A673 (cell line): ENCODE data around the gene FCHSD2. TPM values are rescaled to one million over a fixed set of nuclear protein-coding genes. Genes with fewer than 3 reads are reported as not detected.
"Not testable (repeated sequence)": the region's sequence is repeated elsewhere in the genome, so short reads cannot be mapped to it uniquely, and the experiment has no call there.

ENCODE experiments used
- BruUV-seq: library from RNA; stranded (reverse); fragments of 400-500 nt; replicated peaks from 2 replicates; lab custom pipeline; 2021; lab: Mats Ljungman, UMichigan
- CTCF ChIA-PET: fragments of 300-600 bp; sonication (Branson Sonifier 250); formaldehyde crosslinking; loops from one replicate; lab custom pipeline; 2022; ENCODE audit warnings: antibody characterized with exemption; lab: Charles Lee
- POLR2A ChIA-PET: fragments of 300-600 bp; sonication (Branson Sonifier 250); formaldehyde crosslinking; loops from one replicate; lab custom pipeline; 2022; ENCODE audit warnings: antibody characterized with exemption; ENCODE audit not compliant: low non-redundant PET; lab: Charles Lee
- DNase-seq: peaks from one replicate; pipeline ENCODE4 v3.0.0-alpha.2; 2015; ENCODE audit warnings: low spot score
- H3K27ac ChIP-seq: fragments of 200-600 bp; sonication (generic); 2 replicates; pipeline ENCODE4 v1.5.1; 2016; ENCODE audit warnings: mixed run types, low read depth, mild to moderate bottlenecking, mixed read lengths, antibody characterized with exemption, low read length; ENCODE audit not compliant: poor library complexity, severe bottlenecking
- H3K27me3 ChIP-seq: fragments of 200-600 bp; sonication (generic); replicated peaks from 2 replicates; pipeline ENCODE4 v1.6.1; 2017; ENCODE audit warnings: mixed run types, low read depth, mild to moderate bottlenecking, mixed read lengths, antibody characterized with exemption, low read length; ENCODE audit not compliant: insufficient read depth, poor library complexity
- H3K36me3 ChIP-seq: fragments of 200-600 bp; sonication (generic); 2 replicates; pipeline ENCODE4 v1.6.1; 2016; ENCODE audit warnings: mixed run types, mild to moderate bottlenecking, mixed read lengths, antibody characterized with exemption, low read length; ENCODE audit not compliant: insufficient read depth, poor library complexity, severe bottlenecking
- H3K4me1 ChIP-seq: fragments of 200-600 bp; sonication (generic); 2 replicates; pipeline ENCODE4 v1.6.1; 2017; ENCODE audit warnings: mixed run types, mild to moderate bottlenecking, mixed read lengths, antibody characterized with exemption, low read length; ENCODE audit not compliant: insufficient read depth, poor library complexity, severe bottlenecking
- H3K4me3 ChIP-seq: fragments of 200-600 bp; sonication (generic); 2 replicates; pipeline ENCODE4 v1.5.1; 2016; ENCODE audit warnings: low read depth, mixed run types, mild to moderate bottlenecking, mixed read lengths, low read length; ENCODE audit not compliant: poor library complexity, severe bottlenecking
- H3K9me3 ChIP-seq: fragments of 200-600 bp; sonication (generic); 2 replicates; pipeline ENCODE4 v1.6.1; 2016; ENCODE audit warnings: mixed run types, low read depth, mild to moderate bottlenecking, mixed read lengths, antibody characterized with exemption, low read length; ENCODE audit not compliant: poor library complexity, severe bottlenecking
- EZH2 ChIP-seq: fragments of 200-600 bp; sonication (generic); IDR thresholded peaks from 2 replicates; pipeline ENCODE4 v1.6.1; 2017; ENCODE audit warnings: borderline replicate concordance, low read depth, mild to moderate bottlenecking, mixed read lengths, antibody characterized with exemption, low read length; ENCODE audit not compliant: poor library complexity, severe bottlenecking
- intact Hi-C: fragments of 100-400 bp; cut with micrococcal nuclease; formaldehyde crosslinking; loops from one replicate; pipeline ENCODE4 v1.10.0; 2022; ENCODE audit not compliant: unreplicated experiment
- total RNA-seq: library from RNA; stranded (reverse); gene quantifications from 2 replicates; pipeline ENCODE4 v1.2.3, GENCODE V29; 2021
- TF ChIP-seq, protein P1 (sequence below): fragments of 300-800, 200-600 bp; sonication (generic); conservative IDR thresholded peaks from 2 replicates; pipeline ENCODE4 v1.5.1; 2017; ENCODE audit warnings: low read depth, mild to moderate bottlenecking, antibody characterized with exemption, low read length, moderate library complexity, mixed read lengths

Gene FCHSD2
- total RNA-seq, 1 experiment from 2014 or later = 44.7 TPM

DNA sequence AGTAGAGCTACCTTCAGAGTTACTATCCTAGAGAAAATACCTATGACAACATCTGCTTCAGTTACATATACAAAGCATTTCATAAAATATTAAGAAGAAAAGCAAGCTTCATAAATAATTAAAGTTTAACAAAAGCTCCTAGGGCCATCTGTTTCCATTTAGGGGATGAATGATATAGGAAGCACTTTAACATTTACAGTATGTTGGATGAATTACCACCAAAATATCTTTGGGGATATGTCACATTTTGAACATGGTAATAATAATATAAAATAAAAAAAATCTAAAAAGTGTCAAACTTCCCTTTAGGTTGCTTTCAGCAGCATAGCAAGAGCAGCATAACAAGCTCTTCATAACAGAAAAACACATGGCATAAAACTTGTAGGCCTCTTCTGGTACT is 223.3 kb downstream of the FCHSD2 start:
- POLR2A ChIA-PET = no interaction called here
- no peak for DNase-seq
- Histone ChIP-seq H3K27ac (no peak overlapping the region), H3K9me3 (no peaks in the 10 kb centered on the region), H3K36me3 (no peaks in the 10 kb centered on the region), H3K27me3 (no peaks in the 10 kb centered on the region), H3K4me3 (no peak overlapping the region), H3K4me1 (peaks cover 6% of the 10 kb centered on the region)
- no TSS peak for BruUV-seq
- no peak for TF ChIP-seq EZH2
- intact Hi-C loops = no loop called here
- CTCF ChIA-PET = no interaction called here

DNA sequence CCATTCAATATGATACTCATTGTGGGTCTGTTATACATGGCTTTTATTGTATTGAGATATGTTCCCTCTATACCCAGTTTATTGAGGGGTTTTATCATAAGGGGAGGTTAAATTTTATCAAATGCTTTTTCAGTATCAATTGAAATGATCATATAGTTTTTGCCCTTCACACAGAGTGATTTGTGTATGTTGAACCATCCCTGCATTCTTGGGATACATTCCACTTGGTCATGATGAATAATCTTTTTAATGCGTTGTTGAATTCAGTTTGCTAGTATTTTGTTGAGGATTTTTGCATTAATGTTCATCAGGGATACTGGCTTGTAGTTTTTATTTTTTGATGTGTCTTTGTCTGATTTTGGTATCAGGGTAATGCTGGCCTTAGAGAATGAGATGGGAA is 229.9 kb downstream of the FCHSD2 start:
- Histone ChIP-seq H3K27ac (no peak overlapping the region), H3K36me3 (no peaks in the 10 kb centered on the region), H3K4me1 (no peaks in the 10 kb centered on the region), H3K27me3 (no peaks in the 10 kb centered on the region), H3K4me3 (no peak overlapping the region), H3K9me3 (peaks cover 15% of the 10 kb centered on the region)
- POLR2A ChIA-PET = no interaction called here
- no peak for DNase-seq
- CTCF ChIA-PET = no interaction called here
- no TSS peak for BruUV-seq
- intact Hi-C loops = no loop called here
- TF ChIP-seq EZH2 = no peak
- TF ChIP-seq, protein P1, sequence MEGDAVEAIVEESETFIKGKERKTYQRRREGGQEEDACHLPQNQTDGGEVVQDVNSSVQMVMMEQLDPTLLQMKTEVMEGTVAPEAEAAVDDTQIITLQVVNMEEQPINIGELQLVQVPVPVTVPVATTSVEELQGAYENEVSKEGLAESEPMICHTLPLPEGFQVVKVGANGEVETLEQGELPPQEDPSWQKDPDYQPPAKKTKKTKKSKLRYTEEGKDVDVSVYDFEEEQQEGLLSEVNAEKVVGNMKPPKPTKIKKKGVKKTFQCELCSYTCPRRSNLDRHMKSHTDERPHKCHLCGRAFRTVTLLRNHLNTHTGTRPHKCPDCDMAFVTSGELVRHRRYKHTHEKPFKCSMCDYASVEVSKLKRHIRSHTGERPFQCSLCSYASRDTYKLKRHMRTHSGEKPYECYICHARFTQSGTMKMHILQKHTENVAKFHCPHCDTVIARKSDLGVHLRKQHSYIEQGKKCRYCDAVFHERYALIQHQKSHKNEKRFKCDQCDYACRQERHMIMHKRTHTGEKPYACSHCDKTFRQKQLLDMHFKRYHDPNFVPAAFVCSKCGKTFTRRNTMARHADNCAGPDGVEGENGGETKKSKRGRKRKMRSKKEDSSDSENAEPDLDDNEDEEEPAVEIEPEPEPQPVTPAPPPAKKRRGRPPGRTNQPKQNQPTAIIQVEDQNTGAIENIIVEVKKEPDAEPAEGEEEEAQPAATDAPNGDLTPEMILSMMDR = no peak

DNA sequence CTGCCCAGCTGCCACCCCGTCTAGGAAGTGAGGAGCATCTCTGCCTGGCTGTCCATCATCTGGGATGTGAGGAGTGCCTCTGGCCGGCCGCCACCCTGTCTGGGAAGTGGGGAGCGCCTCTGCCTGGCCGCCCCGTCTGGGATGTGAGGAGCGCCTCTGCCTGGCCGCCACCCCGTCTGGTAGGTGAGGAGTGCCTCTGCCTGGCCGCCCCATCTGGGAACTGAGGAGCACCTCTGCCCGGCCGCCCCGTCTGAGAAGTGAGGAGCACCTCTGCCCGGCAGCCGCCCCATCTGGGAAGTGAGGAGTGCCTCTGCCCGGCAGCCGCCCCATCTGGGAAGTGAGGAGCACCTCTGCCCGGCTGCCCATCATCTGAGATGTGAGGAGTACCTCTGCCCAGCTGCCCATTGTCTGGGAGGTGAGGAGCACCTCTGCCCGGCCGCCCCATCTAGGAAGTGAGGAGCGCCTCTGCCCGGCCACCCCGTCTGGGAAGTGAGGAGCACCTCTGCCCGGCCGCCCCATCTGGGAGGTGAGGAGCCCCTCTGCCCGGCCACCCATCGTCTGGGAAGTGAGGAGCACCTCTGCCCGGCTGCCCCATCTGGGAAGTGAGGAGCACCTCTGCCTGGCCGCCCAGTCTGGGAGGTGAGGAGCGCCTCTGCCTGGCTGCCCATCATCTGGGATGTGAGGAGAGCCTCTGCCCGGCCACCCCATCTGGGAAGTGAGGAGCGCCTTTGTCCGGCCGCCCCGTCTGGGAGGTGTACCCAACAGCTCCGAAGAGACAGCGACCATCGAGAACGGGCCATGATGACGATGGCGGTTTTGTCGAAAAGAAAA is 232.3 kb downstream of the FCHSD2 start:
- H3K4me1 ChIP-seq, CTCF ChIA-PET, H3K27me3 ChIP-seq, H3K4me3 ChIP-seq, H3K36me3 ChIP-seq, intact Hi-C loops, BruUV-seq, H3K27ac ChIP-seq, DNase-seq, POLR2A ChIA-PET: not testable (repeated sequence)
- peaks cover 15% of the 10 kb centered on the region for H3K9me3 ChIP-seq

DNA sequence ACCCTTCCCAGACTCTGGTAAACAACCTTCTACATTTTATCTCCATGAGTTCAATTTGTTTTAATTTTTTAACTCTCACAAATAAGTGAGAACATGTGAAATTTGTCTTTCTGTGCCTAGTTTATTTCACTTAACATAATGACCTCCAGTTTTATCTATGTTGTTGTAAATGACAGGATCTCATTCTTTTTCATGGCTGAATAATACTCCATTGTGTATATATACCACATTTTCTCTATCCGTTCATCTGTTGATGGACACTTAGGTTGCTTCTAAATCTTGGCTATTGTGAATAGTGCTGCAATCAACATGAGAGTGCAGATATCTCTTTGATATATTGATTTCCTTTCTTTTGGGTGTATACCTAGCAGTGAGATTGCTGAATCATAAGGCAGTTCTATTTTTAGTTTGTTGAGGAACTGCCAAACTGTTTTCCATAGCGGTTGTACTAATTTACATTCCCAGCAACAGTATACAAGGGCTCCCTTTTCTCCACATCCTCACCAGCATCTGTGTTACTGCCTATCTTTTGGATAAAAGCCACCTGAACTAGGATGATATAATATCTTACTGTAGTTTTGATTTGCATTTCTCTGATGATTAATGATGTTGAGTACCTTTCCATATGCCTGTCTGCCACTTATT is 234.0 kb downstream of the FCHSD2 start:
- no peak for TF ChIP-seq EZH2
- TF ChIP-seq, protein P1 = no peak
- H3K4me3 ChIP-seq = no peak overlapping the region
- no peaks in the 10 kb centered on the region for H3K27me3 ChIP-seq
- no peaks in the 10 kb centered on the region for H3K36me3 ChIP-seq
- ChIA-PET CTCF (no interaction called here), POLR2A (no interaction called here)
- BruUV-seq = no TSS peak
- DNase-seq = no peak
- no peaks in the 10 kb centered on the region for H3K4me1 ChIP-seq
- peaks cover 15% of the 10 kb centered on the region for H3K9me3 ChIP-seq
- no peak overlapping the region for H3K27ac ChIP-seq
- intact Hi-C loops = no loop called here
